Measurements from ENCODE around the gene OR2K2. TPM values are rescaled to one million over a fixed set of nuclear protein-coding genes. Genes with fewer than 3 reads are reported as not detected.
"Not testable (repeated sequence)": the region's sequence is repeated elsewhere in the genome, so short reads cannot be mapped to it uniquely, and the experiment has no call there.

The OR2K2 gene
- total and polyA plus RNA-seq, 3 donors from 2014 or later, result 0.33 to 1.1 (median 0.47) TPM

- Histone ChIP-seq H3K27ac (no peak overlapping the region), H3K4me3 (no peak overlapping the region), H3K4me1 (no peaks in the 10 kb centered on the region), H3K36me3 (ENCODE audit: low read depth, missing control alignments) (no peaks in the 10 kb centered on the region), H3K9me3 (no peaks in the 10 kb centered on the region), H3K27me3 (no peaks in the 10 kb centered on the region)
- intact Hi-C loops (cut with DNase I; ENCODE audit: low total_unique reads), result no loop called here
- 66 to 75% methylated on average over 2 of the region's 2 CpGs for WGBS, 2 donors
- no peak for DNase-seq
- TF ChIP-seq CTCF (IDR thresholded peaks at IDR 0.05) (no peak), POLR2A (IDR thresholded peaks at IDR 0.05) (no peak)
Observed at GRCh38 chr9:111287127-111287526, 42.9 kb downstream of the OR2K2 start.

GRCh38 chr9:111284703-111285102 is 45.3 kb downstream of the OR2K2 start:
- Histone ChIP-seq H3K4me3 (no peak overlapping the region), H3K27me3 (no peaks in the 10 kb centered on the region), H3K9me3 (no peaks in the 10 kb centered on the region), H3K27ac (no peak overlapping the region), H3K4me1 (no peaks in the 10 kb centered on the region), H3K36me3 (ENCODE audit: low read depth, missing control alignments) (no peaks in the 10 kb centered on the region)
- DNase-seq, result no peak
- intact Hi-C loops (cut with DNase I; ENCODE audit: low total_unique reads), result no loop called here
- no peak for TF ChIP-seq POLR2A (IDR thresholded peaks at IDR 0.05)
- TF ChIP-seq CTCF (IDR thresholded peaks at IDR 0.05), result no peak
- WGBS, 2 donors, result 66 to 70% methylated on average over 4 of the region's 4 CpGs

GRCh38 chr9:111282845-111283244 is 47.2 kb downstream of the OR2K2 start:
- Histone ChIP-seq H3K27me3 (no peaks in the 10 kb centered on the region), H3K36me3 (ENCODE audit: low read depth, missing control alignments) (no peaks in the 10 kb centered on the region), H3K27ac (no peak overlapping the region), H3K9me3 (no peaks in the 10 kb centered on the region), H3K4me3 (no peak overlapping the region), H3K4me1 (no peaks in the 10 kb centered on the region)
- TF ChIP-seq POLR2A (IDR thresholded peaks at IDR 0.05), result no peak
- WGBS, 2 donors, result 41 to 55% methylated on average over 2 of the region's 2 CpGs
- no peak for DNase-seq
- intact Hi-C loops (cut with DNase I; ENCODE audit: low total_unique reads), result no loop called here

GRCh38 chr9:111280795-111281194 is 49.2 kb downstream of the OR2K2 start:
- not testable (repeated sequence) for H3K9me3 ChIP-seq

More at GRCh38 chr9:111280795-111281194, 49.2 kb downstream of the OR2K2 start:
- intact Hi-C loops (cut with DNase I; ENCODE audit: low total_unique reads); H3K4me3 ChIP-seq; DNase-seq; H3K27ac ChIP-seq; H3K27me3 ChIP-seq; H3K36me3 ChIP-seq (ENCODE audit: low read depth, missing control alignments); H3K4me1 ChIP-seq: not testable (repeated sequence)
- WGBS, 2 donors, result 83 to 93% methylated on average over 1 of the region's 1 CpG

Other genes with a start within 250 kb of the OR2K2 start
- 100 to 1,000 TPM in 1 of 2 donors, 10 to 100 TPM in 1; 90.0 to 122 TPM for gene ECPAS, start 154.2 kb upstream of the OR2K2 start, total RNA-seq
- gene ECPAS, start 154.2 kb upstream of the OR2K2 start, polyA plus RNA-seq (ENCODE audit: insufficient read depth, low read depth, low replicate concordance), result 74.1 TPM
- gene ZNF483, start 195.0 kb upstream of the OR2K2 start, total RNA-seq, result 10 to 100 TPM; 25.1 to 28.6 TPM
- 10.5 TPM for gene ZNF483, start 195.0 kb upstream of the OR2K2 start, polyA plus RNA-seq (ENCODE audit: insufficient read depth, low read depth, low replicate concordance)

All from testis (tissue), 3 donors.